Right lobe of liver (tissue), 4 donors: ENCODE data around the gene EEIG1.

Source experiments
- POLR2A ChIP-seq: fragments of 450-650 bp; IDR thresholded peaks from one replicate; pipeline ENCODE4 v1.6.1; 2017; ENCODE audit warnings: antibody characterized with exemption, mild to moderate bottlenecking
- TF ChIP-seq, protein P1 (sequence below), 4 donors: fragments of 200-600 bp in 3 of 4; fragments of 450-650 bp in 1 of 4; IDR thresholded peaks; one replicate each; pipeline versions ENCODE4 v1.5.1 to v1.8.0; 2016 to 2022; ENCODE audit warnings: antibody characterized with exemption in 4 of 4, mild to moderate bottlenecking in 2 of 4
- donor health status: DM: no; HTN: no; CAD: no.
- donor health status: DM: no; HTN: no; CAD: no.
- donor health status: DM: no; HTN: yes; CAD: no.

DNA sequence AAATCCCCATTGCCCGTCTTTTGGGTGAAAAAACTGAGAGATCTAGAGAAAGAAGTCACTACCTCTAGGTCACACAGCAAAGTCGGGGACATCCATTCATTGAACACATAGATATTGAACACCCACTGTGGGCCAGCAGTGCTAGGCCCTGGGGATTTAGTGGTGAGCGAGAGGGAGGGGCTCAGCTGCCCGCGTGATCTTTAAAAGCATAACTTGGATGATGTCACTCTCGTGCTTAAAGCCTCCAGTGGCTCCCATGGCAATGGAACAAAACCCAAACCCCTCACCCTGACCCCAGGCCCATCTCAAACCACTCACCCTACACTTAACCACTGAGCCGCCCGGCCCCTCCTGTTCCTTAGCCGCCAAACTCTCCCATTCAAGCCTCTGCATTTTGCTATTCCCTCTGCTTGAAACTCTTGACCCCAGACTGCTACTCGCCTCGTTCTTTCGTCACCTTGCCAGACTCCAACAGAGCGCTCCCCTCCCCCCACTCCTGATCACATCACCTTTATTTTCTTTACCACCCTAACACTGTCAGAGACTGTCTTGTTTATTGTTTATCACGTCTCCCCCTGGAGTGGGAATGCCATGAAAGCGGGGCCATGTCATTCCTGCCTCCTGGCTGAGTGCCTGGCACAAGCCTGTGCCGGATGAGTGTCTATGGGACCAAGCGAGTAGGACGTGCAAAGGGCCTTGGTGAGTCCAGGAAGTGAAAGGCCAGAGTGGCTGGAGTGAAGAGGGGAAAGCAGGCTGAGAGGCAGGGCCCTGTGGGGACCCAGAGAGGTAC is 49.5 kb downstream of the EEIG1 start:
- TF ChIP-seq, protein P1, sequence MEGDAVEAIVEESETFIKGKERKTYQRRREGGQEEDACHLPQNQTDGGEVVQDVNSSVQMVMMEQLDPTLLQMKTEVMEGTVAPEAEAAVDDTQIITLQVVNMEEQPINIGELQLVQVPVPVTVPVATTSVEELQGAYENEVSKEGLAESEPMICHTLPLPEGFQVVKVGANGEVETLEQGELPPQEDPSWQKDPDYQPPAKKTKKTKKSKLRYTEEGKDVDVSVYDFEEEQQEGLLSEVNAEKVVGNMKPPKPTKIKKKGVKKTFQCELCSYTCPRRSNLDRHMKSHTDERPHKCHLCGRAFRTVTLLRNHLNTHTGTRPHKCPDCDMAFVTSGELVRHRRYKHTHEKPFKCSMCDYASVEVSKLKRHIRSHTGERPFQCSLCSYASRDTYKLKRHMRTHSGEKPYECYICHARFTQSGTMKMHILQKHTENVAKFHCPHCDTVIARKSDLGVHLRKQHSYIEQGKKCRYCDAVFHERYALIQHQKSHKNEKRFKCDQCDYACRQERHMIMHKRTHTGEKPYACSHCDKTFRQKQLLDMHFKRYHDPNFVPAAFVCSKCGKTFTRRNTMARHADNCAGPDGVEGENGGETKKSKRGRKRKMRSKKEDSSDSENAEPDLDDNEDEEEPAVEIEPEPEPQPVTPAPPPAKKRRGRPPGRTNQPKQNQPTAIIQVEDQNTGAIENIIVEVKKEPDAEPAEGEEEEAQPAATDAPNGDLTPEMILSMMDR (IDR thresholded peaks at IDR 0.05) = no peak
- no peak for TF ChIP-seq POLR2A
